NCI-H2196 (cell line): ENCODE results near the gene ALPK3.

Experiments
- DNase-seq: peaks from one replicate; lab custom pipeline; 2025; ENCODE audit not compliant: unreplicated experiment; lab: John Stamatoyannopoulos, UW

Gene ALPK3

DNA sequence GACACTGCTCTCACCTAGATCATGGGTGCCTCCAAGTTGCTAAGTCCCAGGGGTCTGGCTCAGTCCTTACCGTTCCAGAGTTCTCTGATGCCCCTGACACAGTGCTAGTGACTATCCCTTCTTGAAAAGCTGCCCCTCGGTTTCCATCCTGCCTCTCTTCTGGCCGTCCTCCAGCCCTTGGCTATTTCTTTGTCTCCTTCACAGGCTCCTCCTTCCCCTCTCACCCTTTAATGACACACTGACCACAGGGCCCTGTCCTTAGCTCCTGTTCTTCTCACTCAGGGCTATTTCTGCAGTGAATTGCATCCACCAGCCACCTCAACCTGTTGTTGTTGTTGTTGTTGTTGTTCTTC lies 98.4 kb downstream of the ALPK3 start:
- no peak for DNase-seq

- DNase-seq, result no peak
Measured at GRCh38 chr15:84917452-84917851, 100.3 kb downstream of the ALPK3 start.

DNA sequence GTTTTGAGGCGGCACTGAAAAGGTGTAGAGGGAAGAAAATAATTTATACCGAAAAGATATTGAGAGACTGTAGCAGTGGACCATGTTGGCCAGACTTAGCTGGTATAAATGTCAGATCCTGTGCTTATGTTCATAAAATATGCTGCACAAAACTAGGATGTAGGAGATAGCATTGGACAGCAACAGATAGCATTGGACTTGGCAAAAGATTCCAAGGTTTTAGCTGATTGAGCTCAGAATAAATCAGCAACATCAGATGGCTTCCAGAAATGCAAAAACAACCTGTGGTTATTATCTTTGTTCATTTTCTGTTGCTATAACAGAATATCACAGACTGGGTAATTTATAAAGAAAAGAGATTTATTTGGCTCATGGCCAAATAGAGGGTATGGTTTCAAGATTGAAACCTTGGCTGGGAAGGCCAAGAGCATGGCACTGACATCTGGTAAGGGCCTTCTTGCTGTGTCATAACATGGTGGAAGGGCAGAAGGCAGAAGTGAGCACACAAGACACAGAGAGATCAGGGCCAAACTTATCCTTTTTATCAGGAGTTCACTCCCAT lies 102.0 kb downstream of the ALPK3 start:
- DNase-seq, result no peak

- DNase-seq, result no peak
Measured at GRCh38 chr15:84921121-84921520, 104.0 kb downstream of the ALPK3 start.

GRCh38 chr15:84922530-84922929 lies 105.4 kb downstream of the ALPK3 start:
- DNase-seq, result no peak
